Stimulated activated CD4-positive, alpha-beta T cell treated with anti-CD3 and anti-CD28 coated beads, Interleukin-4, amount 100 ng/mL, for 4 hours (primary cell): ENCODE data around the gene MOBP.
"Not testable (repeated sequence)": the region's sequence is repeated elsewhere in the genome, so short reads cannot be mapped to it uniquely, and the experiment has no call there.

Experiments used
- DNase-seq, 2 experiments: peaks; one replicate each; pipeline ENCODE4 v3.0.0-alpha.2; 2020

MOBP gene

GRCh38 chr3:39453872-39454271 lies 13.6 kb upstream of the MOBP start:
- not testable (repeated sequence) for DNase-seq

GRCh38 chr3:39454591-39455217 lies 12.8 kb upstream of the MOBP start:
- DNase-seq, result no peak

DNA sequence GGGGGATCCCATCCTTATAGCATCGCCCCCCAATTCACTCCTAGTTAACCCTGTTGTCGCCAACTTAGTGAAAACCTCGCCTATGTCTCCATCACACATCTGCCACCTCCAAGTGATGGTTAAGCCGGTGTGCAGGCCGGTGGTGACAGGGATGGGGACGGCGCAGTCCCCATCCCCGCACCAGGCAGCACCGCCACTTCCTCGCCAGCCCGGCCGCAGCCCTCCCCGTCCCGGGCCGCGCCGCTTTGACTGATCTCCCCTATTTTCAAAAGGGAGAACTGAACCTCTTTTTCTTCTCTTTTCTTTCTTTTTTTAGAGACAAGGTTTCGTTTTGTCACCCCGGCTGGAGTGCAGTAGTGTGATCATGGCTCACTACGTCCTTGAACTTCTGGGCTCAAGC lies 11.3 kb upstream of the MOBP start:
- no peak for DNase-seq

GRCh38 chr3:39457361-39457760 lies 10.1 kb upstream of the MOBP start:
- no peak for DNase-seq

GRCh38 chr3:39458579-39458978 lies 8.9 kb upstream of the MOBP start:
- not testable (repeated sequence) for DNase-seq

DNA sequence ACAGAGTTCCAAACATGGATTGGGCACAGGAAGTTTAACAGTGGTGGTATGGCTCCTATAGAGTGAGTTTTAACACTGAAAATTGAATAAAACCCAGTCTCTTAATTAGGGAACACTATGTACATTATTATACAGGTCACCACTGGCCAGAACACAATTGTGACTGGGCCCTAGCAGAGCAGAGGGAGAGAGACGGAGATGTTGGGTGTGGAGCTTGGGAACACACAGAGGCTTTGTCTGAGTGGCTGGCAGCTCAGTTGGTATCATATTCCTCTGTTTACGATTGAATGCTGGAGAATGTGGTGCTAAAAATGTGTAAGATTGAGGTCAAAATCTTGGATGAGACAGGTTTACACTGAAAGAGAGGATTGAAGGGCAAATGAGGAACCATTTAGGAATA lies 6.8 kb upstream of the MOBP start:
- DNase-seq, result no peak

GRCh38 chr3:39463269-39463668 lies 4.2 kb upstream of the MOBP start:
- no peak for DNase-seq

DNA sequence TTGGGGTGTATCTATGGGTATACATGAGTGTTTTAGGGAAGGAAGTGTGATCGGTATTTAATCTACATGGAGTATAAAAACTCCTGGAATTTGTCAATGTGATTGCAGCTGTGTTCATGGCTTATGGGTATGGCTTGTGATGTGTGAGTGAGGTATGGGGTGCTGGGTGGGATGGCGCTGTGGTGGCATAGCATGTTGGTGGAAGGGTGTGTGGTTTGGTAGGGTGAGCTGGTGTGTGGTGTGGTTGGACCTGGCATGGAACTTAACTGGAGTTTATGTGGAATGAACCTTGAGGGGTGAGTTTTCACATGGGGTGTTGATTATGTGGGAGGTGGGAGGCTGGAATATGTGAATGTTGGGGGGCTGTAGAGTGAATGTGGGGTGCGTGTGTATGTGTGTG lies 492 bp upstream of the MOBP start:
- no peak for DNase-seq

GRCh38 chr3:39468108-39468436 lies 592 bp downstream of the MOBP start:
- no peak for DNase-seq

- no peak for DNase-seq
Observed at GRCh38 chr3:39469258-39469657, 1.8 kb downstream of the MOBP start.

- DNase-seq, result no peak
Observed at GRCh38 chr3:39469945-39470344, 2.5 kb downstream of the MOBP start.

DNA sequence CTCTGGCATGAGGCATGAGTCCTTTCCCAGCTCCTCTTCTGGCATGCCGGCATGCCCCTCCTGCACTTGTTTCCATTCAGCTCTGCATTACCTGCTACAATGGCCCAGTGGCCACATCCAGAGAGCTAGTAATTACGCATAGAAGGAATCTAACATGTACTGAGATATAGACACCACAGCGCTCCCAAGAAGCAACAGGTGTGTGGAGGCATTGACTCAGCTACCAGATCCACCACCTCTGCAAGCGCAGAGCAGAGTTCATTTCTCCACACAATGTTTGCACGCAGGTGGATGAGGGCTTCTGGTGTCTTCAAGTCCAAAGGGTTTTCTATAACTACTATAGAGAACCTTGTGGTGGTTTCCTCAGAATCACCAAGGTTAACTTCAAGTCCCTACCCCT lies 4.2 kb downstream of the MOBP start:
- DNase-seq, result no peak

GRCh38 chr3:39473452-39474125 lies 6.1 kb downstream of the MOBP start:
- no peak for DNase-seq

GRCh38 chr3:39474126-39474515 lies 6.6 kb downstream of the MOBP start:
- no peak for DNase-seq

GRCh38 chr3:39476783-39477182 lies 9.3 kb downstream of the MOBP start:
- no peak for DNase-seq

DNA sequence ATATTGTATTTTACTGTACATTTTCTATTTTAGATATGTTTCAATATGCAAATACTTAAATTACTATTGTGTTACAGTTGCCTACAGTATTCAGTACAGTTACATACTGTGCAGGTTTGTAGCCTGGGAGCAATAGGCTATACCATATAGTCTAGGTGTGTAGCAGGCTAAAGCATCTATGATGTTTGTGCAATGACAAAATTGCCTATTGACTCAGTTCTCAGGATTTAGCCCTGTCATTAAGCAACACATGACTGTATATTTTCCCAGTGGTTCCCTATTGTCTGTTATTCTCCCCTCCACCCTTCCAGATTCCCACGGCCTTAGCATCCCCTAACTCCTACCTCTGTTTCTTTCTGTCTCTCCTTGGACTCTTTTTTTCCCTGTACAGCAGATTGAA lies 10.7 kb downstream of the MOBP start:
- no peak for DNase-seq

- no peak for DNase-seq
Observed at GRCh38 chr3:39479701-39480414, 12.4 kb downstream of the MOBP start.

GRCh38 chr3:39485547-39485946 lies 18.1 kb downstream of the MOBP start:
- DNase-seq, result no peak

GRCh38 chr3:39491014-39491413 lies 23.5 kb downstream of the MOBP start:
- no peak for DNase-seq

DNA sequence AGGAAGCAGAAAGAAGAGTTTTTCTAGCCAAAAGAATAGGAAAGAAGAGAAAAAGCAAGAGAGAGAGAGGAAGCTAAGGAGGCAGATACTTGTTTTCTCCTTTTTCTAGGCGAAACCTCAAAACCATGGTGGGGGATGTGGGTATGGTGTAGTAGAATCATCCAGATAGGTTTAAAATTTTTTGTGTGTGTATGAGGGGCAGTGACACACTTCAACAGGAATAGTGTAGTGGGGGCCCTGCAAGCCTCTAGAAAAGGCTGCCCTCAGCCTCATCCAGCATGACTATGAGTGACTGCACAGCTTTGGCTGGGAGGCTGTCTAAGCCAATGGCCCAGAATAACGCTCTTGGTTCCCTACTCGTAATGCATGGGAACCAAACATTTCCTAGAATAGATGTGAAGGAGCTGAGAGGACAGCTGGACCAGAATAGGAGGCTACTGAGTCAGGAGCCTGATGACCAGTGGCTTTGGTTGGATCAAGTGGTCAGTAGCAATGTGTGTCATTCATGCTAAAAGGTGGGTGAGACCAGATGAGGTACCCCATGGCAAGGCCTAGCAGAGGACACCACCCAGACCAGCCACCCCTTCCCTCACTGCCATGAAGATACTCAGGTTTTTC lies 24.4 kb downstream of the MOBP start:
- DNase-seq, result no peak

DNA sequence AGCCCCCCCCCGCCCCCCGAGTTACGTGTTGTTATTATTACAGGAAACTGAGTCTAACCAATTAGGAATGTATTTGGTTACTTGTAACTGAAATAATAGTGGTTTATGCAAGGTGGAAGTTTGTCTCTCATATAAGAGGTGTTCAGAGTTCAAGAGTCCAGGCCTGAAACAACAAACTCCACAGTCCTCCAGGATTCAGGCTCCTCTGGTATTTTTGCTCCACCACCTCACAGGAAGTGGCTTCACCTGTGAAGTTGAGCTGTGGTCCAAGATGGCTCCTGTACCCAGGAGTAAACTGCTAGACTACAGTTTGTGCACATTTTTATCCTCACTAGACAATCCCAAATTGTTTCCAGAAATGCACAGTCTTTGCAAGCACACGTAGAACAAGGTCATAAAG lies 27.3 kb downstream of the MOBP start:
- DNase-seq, result no peak

DNA sequence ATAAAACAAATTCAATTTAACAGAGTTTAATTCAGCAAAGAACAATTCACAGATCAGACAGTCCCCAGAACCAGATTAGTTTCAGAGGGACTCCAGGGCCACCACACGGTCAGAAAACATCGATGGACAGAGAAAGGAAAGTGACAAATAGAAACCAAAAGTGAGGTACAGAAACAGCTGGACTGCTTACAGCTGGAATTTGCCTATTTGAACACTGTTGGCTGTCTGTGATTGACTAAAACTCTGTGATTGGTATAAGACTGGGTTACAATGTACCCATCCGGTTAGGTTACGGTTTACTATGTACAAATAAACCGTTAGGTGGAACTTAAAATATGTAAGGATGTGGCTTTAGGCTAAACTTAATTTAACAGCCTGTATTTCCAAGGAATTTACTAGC lies 30.3 kb downstream of the MOBP start:
- DNase-seq, result no peak

DNA sequence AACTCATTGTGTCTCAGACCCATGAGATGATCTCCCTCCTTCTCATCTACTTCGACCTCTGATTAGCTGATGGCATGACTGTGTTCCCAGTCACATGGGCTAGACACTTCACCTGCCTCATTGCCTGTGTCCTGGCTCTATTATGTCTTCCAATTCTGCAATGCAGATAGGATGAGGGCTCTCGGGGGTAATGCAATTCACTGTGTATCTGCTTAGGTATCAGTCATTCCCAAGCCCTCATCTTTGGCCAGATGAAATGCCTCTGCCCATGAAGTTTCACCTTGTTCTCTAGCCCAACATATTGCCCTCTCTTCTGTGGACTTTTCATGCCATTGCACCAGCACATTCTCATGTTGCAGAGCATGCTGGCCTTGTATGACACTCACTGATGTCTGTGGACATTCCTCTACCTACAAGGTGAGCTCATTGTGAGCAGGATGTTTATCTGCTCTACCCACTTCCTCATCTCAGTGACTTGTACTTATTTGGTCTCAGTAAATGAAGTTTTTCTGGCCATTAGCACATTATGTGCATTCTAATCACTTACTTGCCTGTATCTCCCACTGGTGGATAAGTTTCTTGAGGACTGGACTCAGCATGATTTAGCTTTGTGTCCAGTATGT lies 32.3 kb downstream of the MOBP start:
- DNase-seq, result no peak

GRCh38 chr3:39501059-39501458 lies 33.6 kb downstream of the MOBP start:
- DNase-seq, result no peak
